H9 (cell line): ENCODE results near the gene NENF. TPM values are rescaled to one million over a fixed set of nuclear protein-coding genes. Genes with fewer than 3 reads are reported as not detected.

Experiments
- DNase-seq: peaks from one replicate; pipeline ENCODE4 v3.0.0-alpha.2; 2017
- H2AFZ ChIP-seq: one replicate; pipeline ENCODE4 v1.6.1; 2013; ENCODE audit warnings: mild to moderate bottlenecking, low read length, control low read depth, moderate library complexity
- H2AK5ac ChIP-seq: 2 replicates; pipeline ENCODE4 v1.6.1; 2013; ENCODE audit warnings: low read length, control low read depth, mixed read lengths; ENCODE audit not compliant: insufficient read length
- H2BK120ac ChIP-seq: one replicate; pipeline ENCODE4 v1.6.1; 2013; ENCODE audit warnings: low read depth, mild to moderate bottlenecking, low read length, control low read depth, inconsistent platforms; ENCODE audit not compliant: poor library complexity, severe bottlenecking
- H2BK12ac ChIP-seq: 2 replicates; pipeline ENCODE4 v1.6.1; 2013; ENCODE audit warnings: low read length, control low read depth, mixed read lengths, low read depth; ENCODE audit not compliant: insufficient read length
- H2BK15ac ChIP-seq: 2 replicates; pipeline ENCODE4 v1.6.1; 2013; ENCODE audit warnings: low read depth, low read length, control low read depth
- H2BK20ac ChIP-seq: one replicate; pipeline ENCODE4 v1.6.1; 2013; ENCODE audit warnings: low read depth, mild to moderate bottlenecking, low read length, control low read depth, inconsistent platforms; ENCODE audit not compliant: poor library complexity, severe bottlenecking
- H2BK5ac ChIP-seq: 2 replicates; pipeline ENCODE4 v1.6.1; 2013; ENCODE audit warnings: low read length, control low read depth, mixed read lengths; ENCODE audit not compliant: insufficient read length
- H3K14ac ChIP-seq: 2 replicates; pipeline ENCODE4 v1.6.1; 2013; ENCODE audit warnings: low read length, control low read depth; ENCODE audit not compliant: insufficient read depth
- H3K18ac ChIP-seq: 2 replicates; pipeline ENCODE4 v1.6.1; 2013; ENCODE audit warnings: low read depth, mild to moderate bottlenecking, mixed read lengths, low read length, control low read depth; ENCODE audit not compliant: insufficient read length
- H3K23ac ChIP-seq: 2 replicates; pipeline ENCODE4 v1.6.1; 2013; ENCODE audit warnings: low read length, control low read depth, mixed read lengths, low read depth; ENCODE audit not compliant: insufficient read length
- H3K23me2 ChIP-seq: 2 replicates; pipeline ENCODE4 v1.6.1; 2013; ENCODE audit warnings: low read depth, mild to moderate bottlenecking, mixed read lengths, low read length, control low read depth; ENCODE audit not compliant: insufficient read length, poor library complexity, severe bottlenecking
- H3K27ac ChIP-seq: 2 replicates; pipeline ENCODE4 v1.5.1; 2013; ENCODE audit warnings: low read length, control low read depth, mixed read lengths, low read depth; ENCODE audit not compliant: insufficient read length
- H3K27me3 ChIP-seq: 2 replicates; pipeline ENCODE4 v1.6.1; 2013; ENCODE audit warnings: low read length, control low read depth, inconsistent platforms; ENCODE audit not compliant: insufficient read depth
- H3K4ac ChIP-seq: 2 replicates; pipeline ENCODE4 v1.6.1; 2013; ENCODE audit warnings: low read depth, mild to moderate bottlenecking, control low read depth, inconsistent platforms, low read length, moderate library complexity
- H3K4me1 ChIP-seq: 2 replicates; pipeline ENCODE4 v1.6.1; 2013; ENCODE audit warnings: low read length, control low read depth, inconsistent platforms; ENCODE audit not compliant: insufficient read depth
- H3K4me2 ChIP-seq: 2 replicates; pipeline ENCODE4 v1.6.1; 2013; ENCODE audit warnings: low read length, control low read depth, mixed read lengths; ENCODE audit not compliant: insufficient read length, insufficient read depth
- H3K56ac ChIP-seq: 2 replicates; pipeline ENCODE4 v1.6.1; 2013; ENCODE audit warnings: low read depth, mild to moderate bottlenecking, mixed read lengths, low read length, control low read depth; ENCODE audit not compliant: insufficient read length
- H3K79me1 ChIP-seq: 2 replicates; pipeline ENCODE4 v1.6.1; 2013; ENCODE audit warnings: low read depth, mild to moderate bottlenecking, moderate library complexity, low read length, control low read depth, inconsistent platforms; ENCODE audit not compliant: insufficient read depth, poor library complexity, severe bottlenecking
- H3K79me2 ChIP-seq: 2 replicates; pipeline ENCODE4 v1.6.1; 2013; ENCODE audit warnings: low read length, control low read depth, inconsistent platforms; ENCODE audit not compliant: insufficient read depth
- H3K9ac ChIP-seq: 2 replicates; pipeline ENCODE4 v1.6.1; 2013; ENCODE audit warnings: low read length, control low read depth, mixed read lengths; ENCODE audit not compliant: insufficient read length; ENCODE audit errors: extremely low read depth
- H3K9me3 ChIP-seq: one replicate; pipeline ENCODE4 v1.6.1; 2013; ENCODE audit warnings: low read depth, low read length, inconsistent platforms; ENCODE audit not compliant: control insufficient read depth
- H3T11ph ChIP-seq: one replicate; pipeline ENCODE4 v1.6.1; 2013; ENCODE audit warnings: mild to moderate bottlenecking, low read length, control low read depth, inconsistent platforms
- H4K20me1 ChIP-seq: one replicate; pipeline ENCODE4 v1.6.1; 2013; ENCODE audit not compliant: control insufficient read depth, insufficient read length, insufficient read depth
- H4K5ac ChIP-seq: 2 replicates; pipeline ENCODE4 v1.6.1; 2013; ENCODE audit warnings: low read depth, mild to moderate bottlenecking, mixed read lengths, low read length, control low read depth; ENCODE audit not compliant: insufficient read length
- H4K8ac ChIP-seq: replicated peaks from 2 replicates; pipeline ENCODE4 v1.6.1; 2013; ENCODE audit warnings: low read length, control low read depth, mixed read lengths, low read depth; ENCODE audit not compliant: insufficient read length
- H4K91ac ChIP-seq: 2 replicates; pipeline ENCODE4 v1.6.1; 2013; ENCODE audit warnings: low read depth, mild to moderate bottlenecking, moderate library complexity, mixed read lengths, low read length, control low read depth; ENCODE audit not compliant: insufficient read length
- H3K27ac Mint-ChIP-seq, 3 experiments: 2 replicates in 2 of 3; 3 replicates in 1 of 3; pipeline ENCODE4 v1.8.0; 2020 to 2021; ENCODE audit warnings: mixed read lengths in 3 of 3, mild to moderate bottlenecking in 1 of 3, moderate library complexity in 1 of 3
- H3K27me3 Mint-ChIP-seq: 2 replicates; pipeline ENCODE4 v1.8.0; 2021; ENCODE audit warnings: low read depth, mild to moderate bottlenecking, moderate library complexity, mixed read lengths
- H3K36me3 Mint-ChIP-seq, 3 experiments: 2 replicates in 2 of 3; 3 replicates in 1 of 3; pipeline ENCODE4 v1.8.0; 2020 to 2021; ENCODE audit warnings: low read depth in 3 of 3, mixed read lengths in 3 of 3; ENCODE audit not compliant: insufficient read depth in 1 of 3
- H3K4me1 Mint-ChIP-seq, 2 experiments: 2 replicates each; pipeline ENCODE4 v1.8.0; 2020; ENCODE audit warnings: mixed read lengths in 2 of 2
- H3K4me3 Mint-ChIP-seq, 2 experiments: 2 replicates in 1 of 2; 3 replicates in 1 of 2; pipeline ENCODE4 v1.8.0; 2020 to 2021; ENCODE audit warnings: mild to moderate bottlenecking in 2 of 2, mixed read lengths in 2 of 2, moderate library complexity in 1 of 2
- H3K9me3 Mint-ChIP-seq, 2 experiments: 2 replicates in 1 of 2; 3 replicates in 1 of 2; pipeline ENCODE4 v1.8.0; 2020; ENCODE audit warnings: mild to moderate bottlenecking in 2 of 2, mixed read lengths in 2 of 2, moderate library complexity in 1 of 2
- CTCF ChIP-seq: fragments of 200-600 bp; sonication (generic); conservative IDR thresholded peaks from 3 replicates; pipeline ENCODE4 v1.8.0; 2021; ENCODE audit warnings: antibody characterized with exemption, mild to moderate bottlenecking
- WGBS: extraction: QIAGEN DNeasy Blood & Tissue Kit; methylation state at CpG from one replicate; pipeline ENCODE4 v1.1.7; 2013; ENCODE audit warnings: missing lambda C conversion rate, low lambda C conversion rate, mixed read lengths; ENCODE audit not compliant: insufficient read length; ENCODE audit errors: extremely low coverage; 5-methylcytosine and 5-hydroxymethylcytosine counted together
- total RNA-seq: library from RNA; stranded (reverse); gene quantifications from 2 replicates; pipeline ENCODE4 v1.2.1, GENCODE V29; 2021

NENF gene
- total RNA-seq, 1 experiment from 2014 or later, result 28.3 TPM

GRCh38 chr1:212458817-212459216, 26.1 kb downstream of the NENF start:
- Histone ChIP-seq H2BK20ac (no peak overlapping the region), H3K56ac (no peak overlapping the region), H3K14ac (no peak overlapping the region), H2AK5ac (no peak overlapping the region), H3K9me3 (no peaks in the 10 kb centered on the region), H4K8ac (no peak overlapping the region), H2AFZ (no peak overlapping the region), H4K91ac (no peak overlapping the region), H2BK5ac (no peak overlapping the region), H3K23me2 (no peaks in the 10 kb centered on the region), H3K79me2 (no peaks in the 10 kb centered on the region), H4K20me1 (no peaks in the 10 kb centered on the region), H4K5ac (no peak overlapping the region), H3K4me1 (no peaks in the 10 kb centered on the region; the same call in 1 of the 2 replicates), H3K79me1 (no peaks in the 10 kb centered on the region), H2BK15ac (no peak overlapping the region), H2BK120ac (no peak overlapping the region), H2BK12ac (no peak overlapping the region), H3K27ac (no peak overlapping the region), H3K4ac (no peak overlapping the region), H3K27me3 (no peaks in the 10 kb centered on the region), H3T11ph (no peak overlapping the region), H3K18ac (no peak overlapping the region), H3K4me2 (no peak overlapping the region), H3K9ac (no peak overlapping the region), H3K23ac (no peak overlapping the region)
- Mint-ChIP-seq H3K36me3 (no peaks in the 10 kb centered on the region; a peak in 1 of 7 replicates), H3K4me1 (peaks cover 19 to 22% of the 10 kb centered on the region in 2 experiments), H3K27me3 (no peaks in the 10 kb centered on the region; the same call in 1 of the 2 replicates), H3K4me3 (no peak overlapping the region), H3K9me3 (peaks cover 3 to 4% of the 10 kb centered on the region in 2 experiments; a peak in 3 of 5 replicates), H3K27ac (no peak overlapping the region)
- no CpG with 5 or more reads among the region's 1 CpG for WGBS
- DNase-seq, result no peak
- TF ChIP-seq CTCF, result no peak
